CD4-positive, alpha-beta memory T cell (primary cell): ENCODE data around the gene L3MBTL2. TPM values are rescaled to one million over a fixed set of nuclear protein-coding genes. Genes with fewer than 3 reads are reported as not detected.

Experiments used
- CTCF ChIA-PET: fragments of 350-600 bp; sonication (Branson Sonifier 250); formaldehyde crosslinking; loops from one replicate; lab custom pipeline; 2021; ENCODE audit warnings: inconsistent platforms; ENCODE audit not compliant: partially characterized antibody; lab: Charles Lee
- POLR2A ChIA-PET: fragments of 350-600 bp; sonication (Branson Sonifier 250); formaldehyde crosslinking; loops from one replicate; lab custom pipeline; 2021; ENCODE audit not compliant: partially characterized antibody; lab: Charles Lee
- DNase-seq, 5 donors: peaks; one replicate each; pipeline versions ENCODE4 v3.0.0 to v3.0.0-alpha.2; 2020 to 2022; ENCODE audit warnings: mixed read lengths in 1 of 5
- H3K27ac ChIP-seq: one replicate; pipeline ENCODE4 v1.7.0; 2013; ENCODE audit warnings: low read depth, low read length
- H3K27me3 ChIP-seq: 2 replicates; pipeline ENCODE4 v1.7.0; 2013; ENCODE audit warnings: mild to moderate bottlenecking, low read length, moderate library complexity; ENCODE audit not compliant: insufficient read depth
- H3K36me3 ChIP-seq: 2 replicates; pipeline ENCODE4 v1.7.0; 2013; ENCODE audit warnings: mild to moderate bottlenecking, low read length, moderate library complexity; ENCODE audit not compliant: insufficient read depth
- H3K4me1 ChIP-seq: 2 replicates; pipeline ENCODE4 v1.7.0; 2013; ENCODE audit warnings: mild to moderate bottlenecking, low read length, moderate library complexity; ENCODE audit not compliant: insufficient read depth
- H3K4me3 ChIP-seq, 2 donors: one replicate each; pipeline ENCODE4 v1.7.0; 2013; ENCODE audit warnings: low read length in 2 of 2, mild to moderate bottlenecking in 1 of 2
- H3K9me3 ChIP-seq, 2 donors: one replicate each; pipeline ENCODE4 v1.7.0; 2013; ENCODE audit warnings: low read length in 2 of 2, control low read depth in 1 of 2; ENCODE audit not compliant: control insufficient read depth in 1 of 2
- H3K27ac Mint-ChIP-seq, 7 donors: one replicate each; pipeline ENCODE4 v1.8.0; 2020 to 2021; ENCODE audit warnings: mixed read lengths in 7 of 7, mild to moderate bottlenecking in 6 of 7, inconsistent platforms in 3 of 7, moderate library complexity in 3 of 7
- H3K27me3 Mint-ChIP-seq, 2 donors: one replicate each; pipeline ENCODE4 v1.8.0; 2020 to 2021; ENCODE audit warnings: mixed read lengths in 2 of 2
- H3K36me3 Mint-ChIP-seq, 2 donors: one replicate each; pipeline ENCODE4 v1.8.0; 2020 to 2021; ENCODE audit warnings: mixed read lengths in 2 of 2, inconsistent platforms in 1 of 2, mild to moderate bottlenecking in 1 of 2
- H3K4me1 Mint-ChIP-seq, 4 donors: one replicate each; pipeline ENCODE4 v1.8.0; 2020 to 2021; ENCODE audit warnings: mixed read lengths in 4 of 4, mild to moderate bottlenecking in 1 of 4
- H3K4me3 Mint-ChIP-seq, 8 donors: one replicate each; pipeline ENCODE4 v1.8.0; 2020 to 2021; ENCODE audit warnings: mixed read lengths in 8 of 8, mild to moderate bottlenecking in 7 of 8, moderate library complexity in 6 of 8, inconsistent platforms in 3 of 8
- H3K9me3 Mint-ChIP-seq, 8 donors: one replicate each; pipeline ENCODE4 v1.8.0; 2020 to 2021; ENCODE audit warnings: mixed read lengths in 8 of 8, mild to moderate bottlenecking in 5 of 8, inconsistent platforms in 3 of 8, moderate library complexity in 1 of 8
- intact Hi-C: fragments of 100-400 bp; cut with micrococcal nuclease; formaldehyde crosslinking; loops from one replicate; pipeline ENCODE4 v1.15.1; 2023
- polyA plus RNA-seq, 2 donors: library from polyadenylated mRNA; unstranded; fragments of 300-500 nt; fragmentation: Illumina TruSeq; gene quantifications; one replicate each; pipeline ENCODE4 v1.2.3, GENCODE V29; 2021
- total RNA-seq, 2 experiments: library from RNA; stranded (reverse); gene quantifications; one replicate each; pipeline ENCODE4 v1.2.3, GENCODE V29; 2021

L3MBTL2 gene
- total and polyA plus RNA-seq, 4 experiments from 2014 or later, result 27.5 to 48.2 (median 35.4) TPM

DNA sequence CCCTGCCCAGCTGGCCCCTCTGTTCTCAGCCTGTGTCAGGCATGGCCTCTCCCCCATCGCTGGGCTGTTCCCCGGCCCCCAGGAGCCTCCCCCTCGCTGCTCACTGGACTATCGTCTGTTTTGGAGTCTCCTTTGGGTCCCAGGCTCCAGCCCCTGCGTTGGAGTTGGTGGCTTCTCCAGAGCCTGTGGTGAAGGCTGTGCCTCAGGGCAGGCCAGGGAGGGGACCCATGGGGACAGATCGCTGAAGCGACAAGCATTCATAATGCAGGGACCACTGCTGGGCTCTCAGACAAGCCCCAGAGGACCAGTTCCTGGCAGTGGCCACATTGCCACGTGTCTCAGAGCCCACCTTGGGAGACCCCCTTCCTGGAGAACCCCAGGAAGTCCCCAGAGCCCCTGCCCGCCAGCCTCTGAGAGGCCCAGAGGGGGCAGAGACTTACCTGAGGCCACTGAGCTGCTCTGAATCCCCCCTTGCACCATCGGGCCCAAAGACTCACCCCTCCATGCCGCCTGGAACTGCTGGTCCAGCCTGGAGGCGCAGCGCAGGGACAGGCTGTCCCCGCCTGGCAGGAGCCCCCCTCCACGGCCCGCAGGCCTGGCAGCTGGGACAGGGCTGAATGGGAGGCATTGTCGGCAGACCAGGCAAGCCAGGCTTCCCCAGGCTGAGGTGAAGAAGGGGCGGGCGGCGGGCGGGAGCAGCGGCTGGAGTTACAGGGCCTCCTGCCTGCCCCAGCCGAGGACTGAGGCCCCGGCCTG is 35.4 kb downstream of the L3MBTL2 start, which contains the start of gene CHADL:
TSS of gene CHADL (minus strand) at position 555 of the 756 bp plus-strand sequence. CDS start at position 505, 50 bp downstream.
- ChIA-PET CTCF (interaction anchor here (5.3 kb wide), 1 partner anchor 318 kb away, joined by 133 read pairs; no protein-coding TSS in a partner anchor), POLR2A (no interaction called here)
- DNase-seq, result no peak
- Histone ChIP-seq H3K4me3 (no peak within 1 kb of the TSS), H3K27me3 (no peaks in the 10 kb centered on the region), H3K36me3 (no peaks in the 10 kb centered on the region), H3K4me1 (peaks cover 13% of the 10 kb centered on the region), H3K9me3 (no peaks in the 10 kb centered on the region), H3K27ac (no peak within 1 kb of the TSS)
- Mint-ChIP-seq H3K27me3 (no peaks in the 10 kb centered on the region), H3K4me3 (peak within 1 kb of the TSS in 2 of 8 donors; percentile 33 to 46), H3K9me3 (no peaks in the 10 kb centered on the region), H3K36me3 (peaks cover 0 to 11% of the 10 kb centered on the region in 2 donors), H3K4me1 (peaks cover 4 to 14% (median 6%) of the 10 kb centered on the region in 4 donors), H3K27ac (peak within 1 kb of the TSS in 3 of 7 donors; percentile 32 to 83 (median 80))
- intact Hi-C loops, result no loop called here

DNA sequence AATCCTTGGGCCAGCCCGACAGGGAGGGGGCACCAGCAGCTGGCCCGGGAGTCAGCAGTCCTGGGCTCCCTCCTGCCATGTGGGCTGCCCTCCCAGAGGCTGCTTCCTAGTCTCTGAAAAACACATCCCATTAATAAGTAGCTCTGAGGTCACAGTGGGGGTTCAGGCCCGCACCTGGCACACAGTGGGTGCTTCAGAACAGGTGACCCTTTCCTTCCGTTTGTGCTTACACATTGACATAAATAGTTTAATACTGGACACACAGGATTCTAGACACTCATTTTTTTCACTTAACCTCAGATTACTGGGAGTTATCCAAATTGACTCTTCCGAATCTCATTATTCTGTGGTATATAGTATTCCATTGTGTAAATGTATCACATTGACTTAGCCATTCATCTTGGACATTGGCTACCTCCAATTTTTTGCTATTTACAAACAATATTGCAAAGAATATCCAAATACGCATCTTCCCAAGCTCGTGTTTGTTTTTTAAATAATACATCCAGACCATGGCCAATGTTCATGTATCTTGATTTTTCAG is 36.1 kb downstream of the L3MBTL2 start:
- DNase-seq, result no peak
- Histone ChIP-seq H3K27ac (no peak overlapping the region), H3K36me3 (no peaks in the 10 kb centered on the region), H3K9me3 (no peaks in the 10 kb centered on the region), H3K27me3 (no peaks in the 10 kb centered on the region), H3K4me3 (no peak overlapping the region), H3K4me1 (peaks cover 13% of the 10 kb centered on the region)
- peak overlapping the region in 2 of 8 donors; percentile 1 to 33 for H3K4me3 Mint-ChIP-seq
- H3K27ac Mint-ChIP-seq, result peak overlapping the region in 3 of 7 donors; percentile 2 to 83 (median 32)
- H3K4me1 Mint-ChIP-seq, result peaks cover 4 to 14% (median 6%) of the 10 kb centered on the region in 4 donors
- CTCF ChIA-PET, result no interaction called here
- no peaks in the 10 kb centered on the region for H3K9me3 Mint-ChIP-seq
- peaks cover 0 to 11% of the 10 kb centered on the region in 2 donors for H3K36me3 Mint-ChIP-seq
- H3K27me3 Mint-ChIP-seq, result no peaks in the 10 kb centered on the region
- POLR2A ChIA-PET, result no interaction called here
- intact Hi-C loops, result no loop called here

DNA sequence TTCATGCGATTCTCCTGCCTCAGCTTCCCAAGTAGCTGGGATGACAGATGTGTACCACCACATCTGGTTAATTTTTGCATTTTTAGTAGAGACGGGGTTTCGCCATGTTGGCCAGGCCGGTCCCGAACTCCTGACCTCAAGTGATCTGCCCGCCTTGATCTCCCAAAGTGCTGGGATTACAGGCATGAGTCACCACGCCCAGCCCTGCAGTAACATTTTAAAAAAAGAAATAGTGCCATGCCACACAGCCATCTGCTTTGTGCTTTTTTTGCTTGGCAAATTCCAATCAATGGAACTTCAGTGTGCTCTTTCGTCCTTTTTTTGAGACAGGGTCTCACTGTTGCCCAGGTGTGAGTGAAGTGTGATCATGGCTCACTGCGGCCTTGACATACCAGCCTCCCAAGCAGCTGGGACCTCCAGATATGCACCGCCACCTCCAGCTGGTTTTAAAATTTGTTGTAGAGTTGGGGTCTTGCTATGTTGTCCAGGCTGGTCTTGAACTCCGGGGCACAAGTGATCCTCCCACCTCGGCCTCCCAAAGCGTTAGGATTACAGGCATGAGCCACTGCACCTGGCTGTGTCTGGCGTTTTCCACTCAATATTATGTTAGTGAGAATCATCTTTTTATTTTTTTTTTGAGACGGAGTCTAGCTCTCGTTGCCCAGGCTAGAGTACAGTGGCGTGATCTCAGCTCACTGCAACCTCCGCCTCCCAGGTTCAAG is 37.4 kb downstream of the L3MBTL2 start:
- H3K4me3 Mint-ChIP-seq, result no peak overlapping the region
- peak overlapping the region in 1 of 7 donors; percentile 23 for H3K27ac Mint-ChIP-seq
- DNase-seq, result no peak
- intact Hi-C loops, result no loop called here
- H3K4me3 ChIP-seq, result no peak overlapping the region
- no peaks in the 10 kb centered on the region for H3K27me3 ChIP-seq
- peaks cover 4% of the 10 kb centered on the region for H3K4me1 ChIP-seq
- H3K9me3 ChIP-seq, result no peaks in the 10 kb centered on the region
- peaks cover 2 to 19% of the 10 kb centered on the region in 2 donors for H3K36me3 Mint-ChIP-seq
- no peaks in the 10 kb centered on the region for H3K27me3 Mint-ChIP-seq
- ChIA-PET POLR2A (no interaction called here), CTCF (interaction anchor here (2.9 kb wide), 1 partner anchor 320 kb away, joined by 17 read pairs; no protein-coding TSS in a partner anchor)
- peaks cover 3% of the 10 kb centered on the region for H3K36me3 ChIP-seq
- H3K9me3 Mint-ChIP-seq, result no peaks in the 10 kb centered on the region
- H3K4me1 Mint-ChIP-seq, result peaks cover 0 to 6% (median 4%) of the 10 kb centered on the region in 4 donors
- no peak overlapping the region for H3K27ac ChIP-seq

DNA sequence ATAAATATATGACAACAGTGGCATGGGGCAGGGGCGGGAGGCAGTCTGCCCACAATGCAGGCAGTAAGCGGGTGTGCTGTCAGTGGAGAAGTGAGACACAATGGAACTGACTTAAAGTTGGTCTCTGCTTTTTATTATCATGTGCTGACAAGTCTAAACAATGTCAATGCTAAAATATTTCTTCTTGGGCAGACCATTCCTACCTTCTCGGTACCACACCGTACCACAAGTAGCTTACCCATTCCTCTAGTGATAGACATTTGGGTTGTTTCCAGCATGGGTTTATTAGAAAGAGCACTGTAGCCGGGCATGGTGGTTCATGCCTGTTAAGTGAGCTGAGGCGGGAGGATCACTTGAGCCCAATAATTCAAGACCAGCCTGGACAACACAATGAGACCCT is 38.2 kb downstream of the L3MBTL2 start:
- no peaks in the 10 kb centered on the region for H3K9me3 Mint-ChIP-seq
- no peaks in the 10 kb centered on the region for H3K27me3 Mint-ChIP-seq
- no peak overlapping the region for H3K4me3 ChIP-seq
- no peak overlapping the region for H3K4me3 Mint-ChIP-seq
- ChIA-PET POLR2A (no interaction called here), CTCF (interaction anchor here (2.9 kb wide), 1 partner anchor 321 kb away, joined by 17 read pairs; no protein-coding TSS in a partner anchor)
- H3K27ac ChIP-seq, result no peak overlapping the region
- intact Hi-C loops, result no loop called here
- no peaks in the 10 kb centered on the region for H3K9me3 ChIP-seq
- peak overlapping the region in 3 of 7 donors; percentile 10 to 60 (median 10) for H3K27ac Mint-ChIP-seq
- H3K36me3 ChIP-seq, result peaks cover 7% of the 10 kb centered on the region
- peaks cover 0 to 6% (median 4%) of the 10 kb centered on the region in 4 donors for H3K4me1 Mint-ChIP-seq
- peaks cover under 1% of the 10 kb centered on the region for H3K4me1 ChIP-seq
- no peaks in the 10 kb centered on the region for H3K27me3 ChIP-seq
- H3K36me3 Mint-ChIP-seq, result peaks cover 5 to 23% of the 10 kb centered on the region in 2 donors
- DNase-seq, result no peak

DNA sequence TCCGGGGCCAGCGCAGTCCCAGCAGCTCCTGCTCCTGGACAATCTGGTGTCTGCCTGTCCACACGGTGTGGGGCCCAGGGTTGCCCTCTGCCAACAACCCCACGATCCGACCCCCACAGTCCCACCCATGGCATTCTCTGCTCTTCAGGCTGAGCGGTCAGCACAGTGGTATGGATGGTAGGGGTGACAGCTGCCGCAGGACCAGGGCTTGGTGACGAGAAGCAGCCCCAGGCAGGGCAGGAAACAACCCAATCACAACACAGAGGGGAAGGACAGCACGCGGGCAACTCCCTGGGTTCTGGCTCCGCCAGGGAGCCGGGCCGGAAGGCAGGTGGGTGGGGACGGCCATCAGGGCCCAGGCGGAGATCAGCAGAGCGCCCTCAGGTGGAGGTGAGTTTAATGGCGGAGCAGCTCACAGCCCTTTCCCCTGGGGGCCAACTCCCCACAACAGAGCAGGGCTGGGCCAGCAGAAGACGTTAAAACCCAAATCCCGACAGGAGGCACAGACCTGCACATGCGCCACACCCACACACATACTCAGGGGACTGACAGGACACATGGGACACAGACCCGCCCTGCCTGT is 40.9 kb downstream of the L3MBTL2 start:
- peaks cover 31% of the 10 kb centered on the region for H3K36me3 ChIP-seq
- H3K27ac Mint-ChIP-seq, result no peak overlapping the region
- H3K9me3 Mint-ChIP-seq, result no peaks in the 10 kb centered on the region
- H3K27ac ChIP-seq, result no peak overlapping the region
- no peak for DNase-seq
- H3K27me3 Mint-ChIP-seq, result no peaks in the 10 kb centered on the region
- no peak overlapping the region for H3K4me3 Mint-ChIP-seq
- no peaks in the 10 kb centered on the region for H3K27me3 ChIP-seq
- H3K9me3 ChIP-seq, result no peaks in the 10 kb centered on the region
- H3K36me3 Mint-ChIP-seq, result peaks cover 14 to 36% of the 10 kb centered on the region in 2 donors
- peaks cover 0 to 2% (median 0%) of the 10 kb centered on the region in 4 donors for H3K4me1 Mint-ChIP-seq
- ChIA-PET POLR2A (no interaction called here), CTCF (no interaction called here)
- intact Hi-C loops, result no loop called here
- no peaks in the 10 kb centered on the region for H3K4me1 ChIP-seq
- no peak overlapping the region for H3K4me3 ChIP-seq

DNA sequence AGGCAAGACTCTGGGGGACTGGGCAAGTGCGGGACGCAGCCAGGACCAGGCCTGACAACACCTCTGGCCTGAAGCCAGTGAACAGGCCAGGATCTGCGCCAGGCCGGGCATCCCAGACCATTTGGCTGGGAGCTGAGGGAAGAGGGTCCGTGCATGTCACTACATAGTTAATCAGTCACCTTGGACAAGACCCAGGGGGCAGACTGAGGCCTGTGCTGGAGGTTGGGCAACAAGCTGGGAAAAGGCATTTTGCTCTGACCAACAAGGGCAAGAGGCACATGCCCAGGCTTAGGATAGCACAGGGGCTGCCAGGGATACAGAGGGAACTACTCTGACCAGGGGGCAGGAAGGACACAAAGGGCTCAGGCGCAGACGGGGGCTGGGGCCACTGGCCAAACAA is 42.6 kb downstream of the L3MBTL2 start:
- H3K27me3 Mint-ChIP-seq, result no peaks in the 10 kb centered on the region
- Histone ChIP-seq H3K27ac (no peak overlapping the region), H3K27me3 (no peaks in the 10 kb centered on the region), H3K9me3 (no peaks in the 10 kb centered on the region), H3K4me1 (no peaks in the 10 kb centered on the region), H3K36me3 (peaks cover 44% of the 10 kb centered on the region), H3K4me3 (no peak overlapping the region)
- peaks cover 0 to 2% (median 0%) of the 10 kb centered on the region in 4 donors for H3K4me1 Mint-ChIP-seq
- intact Hi-C loops, result no loop called here
- peaks cover 19 to 51% of the 10 kb centered on the region in 2 donors for H3K36me3 Mint-ChIP-seq
- ChIA-PET CTCF (interaction anchor here (1.6 kb wide), 1 partner anchor 10 kb away, joined by 6 read pairs; no protein-coding TSS in a partner anchor), POLR2A (no interaction called here)
- no peak overlapping the region for H3K27ac Mint-ChIP-seq
- no peak overlapping the region for H3K4me3 Mint-ChIP-seq
- DNase-seq, result no peak
- H3K9me3 Mint-ChIP-seq, result no peaks in the 10 kb centered on the region
